ENCODE results near the gene LRRK1. TPM values are rescaled to one million over a fixed set of nuclear protein-coding genes. Genes with fewer than 3 reads are reported as not detected.

The LRRK1 gene
- polyA plus RNA-seq, 1 of the 3 experiments (the other 2 are of a cell fraction): 6.9 TPM

- CTCF ChIA-PET: interaction anchor here (1.2 to 2.4 kb wide), 7 partner anchors 9 to 272 kb away, joined by 3 to 7 read pairs (median 4); no protein-coding TSS in a partner anchor
- Histone ChIP-seq H3K9me2 (no peaks in the 10 kb centered on the region), H3K36me3 (replicated peaks in 1 of 2; ENCODE audit: control insufficient read depth in 1 of 2, insufficient read depth in 2 of 2, low read length in 1 of 2) (no peaks in the 10 kb centered on the region), H4K20me1 (ENCODE audit: insufficient read depth) (no peaks in the 10 kb centered on the region), H3K9ac (no peak overlapping the region), H3K4me1 (ENCODE audit: control insufficient read depth in 1 of 2, insufficient read depth in 2 of 2, low read depth in 1 of 2, low read length in 1 of 2) (peaks cover 12 to 52% of the 10 kb centered on the region in 2 experiments), H3K27ac (ENCODE audit: low read depth in 2 of 2, low read length in 1 of 2) (peak overlapping the region in 1 of 2 experiments; percentile 64; a peak in 1 of 4 replicates), H3K9me3 (no peaks in the 10 kb centered on the region), H3K4me3 (ENCODE audit: low read depth in 2 of 2, low read length in 1 of 2) (no peak overlapping the region), H3K79me2 (ENCODE audit: insufficient read depth) (no peaks in the 10 kb centered on the region), H2AFZ (ENCODE audit: low read depth) (no peak overlapping the region), H3F3A (replicated peaks; ENCODE audit: insufficient read depth) (peaks cover 7% of the 10 kb centered on the region), H3K27me3 (ENCODE audit: insufficient read depth) (no peaks in the 10 kb centered on the region), H3K4me2 (no peak overlapping the region)
- TF ChIP-seq RAD21 (IDR thresholded peaks at IDR 0.05; ENCODE audit: low read length) (no peak), USF2 (IDR thresholded peaks at IDR 0.05; ENCODE audit: borderline replicate concordance, low read depth, low read length) (no peak), REST (IDR thresholded peaks at IDR 0.05; ENCODE audit: low read depth, low read length) (no peak), SMC3 (IDR thresholded peaks at IDR 0.05; ENCODE audit: low read depth, low read length) (no peak), MXI1 (IDR thresholded peaks at IDR 0.05; ENCODE audit: low read depth, low read length) (no peak), RCOR1 (IDR thresholded peaks at IDR 0.05; ENCODE audit: low read length) (no peak), FOXJ3 (CRISPR knock-in tag; IDR thresholded peaks at IDR 0.05) (no peak), EZH2phosphoT487 (IDR thresholded peaks at IDR 0.05; ENCODE audit: borderline replicate concordance, low read depth) (no peak), JUND (IDR thresholded peaks at IDR 0.05) (no peak), TAF1 (IDR thresholded peaks at IDR 0.05; ENCODE audit: borderline replicate concordance, low read depth, low read length) (no peak), TEAD4 (IDR thresholded peaks at IDR 0.05; ENCODE audit: borderline replicate concordance, insufficient read depth) (no peak), MEF2A (IDR thresholded peaks at IDR 0.05; ENCODE audit: borderline replicate concordance, low read depth) (no peak)
- DNase-seq: no peak
- 91% methylated on average over 11 of the region's 11 CpGs for WGBS (ENCODE audit: low lambda C conversion rate)
- POLR2A ChIA-PET: no interaction called here
Measured at GRCh38 chr15:100898661-100899462, 20.3 kb upstream of the LRRK1 start.
